ENCODE measurements around the gene SERPINB1. TPM values are rescaled to one million over a fixed set of nuclear protein-coding genes. Genes with fewer than 3 reads are reported as not detected.

Gene SERPINB1
- total RNA-seq, 1 experiment from 2014 or later = 18.4 TPM

GRCh38 chr6:2817903-2818443 is 23.7 kb downstream of the SERPINB1 start:
- no peak overlapping the region for H2BK12ac ChIP-seq (ENCODE audit: insufficient read length, low read depth, low read length)
- WGBS (ENCODE audit: extremely low coverage, insufficient read length, low lambda C conversion rate) = no CpG with 5 or more reads among the region's 4 CpGs
- Mint-ChIP-seq H3K9me3 (peaks cover 14 to 15% of the 10 kb centered on the region in 2 experiments), H3K36me3 (ENCODE audit: insufficient read depth in 1 of 3, low read depth in 3 of 3) (peaks cover 0 to 9% (median 1%) of the 10 kb centered on the region in 3 experiments; a peak in 4 of 7 replicates), H3K27me3 (ENCODE audit: low read depth) (no peaks in the 10 kb centered on the region), H3K4me1 (no peaks in the 10 kb centered on the region), H3K27ac (no peak overlapping the region), H3K4me3 (no peak overlapping the region)
- H3K9me3 ChIP-seq (ENCODE audit: control insufficient read depth, low read depth, low read length) = no peaks in the 10 kb centered on the region
- no peak for DNase-seq
- H3K56ac ChIP-seq (ENCODE audit: insufficient read length, low read depth, low read length) = no peak overlapping the region
- TF ChIP-seq CTCF (conservative IDR thresholded peaks at IDR 0.05) = no peak
- no peaks in the 10 kb centered on the region for H3K79me2 ChIP-seq (ENCODE audit: insufficient read depth, low read length)
- no peak overlapping the region for H2AFZ ChIP-seq (ENCODE audit: low read length)
- H3K27me3 ChIP-seq (ENCODE audit: insufficient read depth, low read length) = no peaks in the 10 kb centered on the region
- no peaks in the 10 kb centered on the region for H3K79me1 ChIP-seq (ENCODE audit: insufficient read depth, low read depth, low read length, poor library complexity, severe bottlenecking)
- no peak overlapping the region for H4K91ac ChIP-seq (ENCODE audit: insufficient read length, low read depth, low read length)
- H4K20me1 ChIP-seq (ENCODE audit: control insufficient read depth, insufficient read depth, insufficient read length) = no peaks in the 10 kb centered on the region
- H3K27ac ChIP-seq (ENCODE audit: insufficient read length, low read depth, low read length) = no peak overlapping the region
- H2BK15ac ChIP-seq (ENCODE audit: low read depth, low read length) = no peak overlapping the region
- no peak overlapping the region for H2BK20ac ChIP-seq (ENCODE audit: low read depth, low read length, poor library complexity, severe bottlenecking)
- no peak overlapping the region for H3K14ac ChIP-seq (ENCODE audit: insufficient read depth, low read length)
- no peak overlapping the region for H3K9ac ChIP-seq (ENCODE audit: extremely low read depth, insufficient read length, low read length)
- H3T11ph ChIP-seq (ENCODE audit: low read length) = no peak overlapping the region
- H2BK5ac ChIP-seq (ENCODE audit: insufficient read length, low read length) = no peak overlapping the region
- no peak overlapping the region for H3K4ac ChIP-seq (ENCODE audit: low read depth, low read length)
- no peaks in the 10 kb centered on the region for H3K4me1 ChIP-seq (ENCODE audit: insufficient read depth, low read length)
- H3K23ac ChIP-seq (ENCODE audit: insufficient read length, low read depth, low read length) = no peak overlapping the region
- no peak overlapping the region for H3K18ac ChIP-seq (ENCODE audit: insufficient read length, low read depth, low read length)
- no peak overlapping the region for H2AK5ac ChIP-seq (ENCODE audit: insufficient read length, low read length)
- H3K4me2 ChIP-seq (ENCODE audit: insufficient read depth, insufficient read length, low read length) = no peak overlapping the region
- no peaks in the 10 kb centered on the region for H3K23me2 ChIP-seq (ENCODE audit: insufficient read length, low read depth, low read length, poor library complexity, severe bottlenecking)
- H4K5ac ChIP-seq (ENCODE audit: insufficient read length, low read depth, low read length) = no peak overlapping the region
- H2BK120ac ChIP-seq (ENCODE audit: low read depth, low read length, poor library complexity, severe bottlenecking) = no peak overlapping the region
- H4K8ac ChIP-seq (replicated peaks; ENCODE audit: insufficient read length, low read depth, low read length) = no peak overlapping the region
